HG03571 (cell line): ENCODE data around the gene POLR2A.
"Not testable (repeated sequence)": the region's sequence is repeated elsewhere in the genome, so short reads cannot be mapped to it uniquely, and the experiment has no call there.

Experiments used
- ATAC-seq: cut with Tn5 transposase; IDR thresholded peaks from one replicate; pipeline ENCODE4 v1.9.1; 2021; ENCODE audit not compliant: unreplicated experiment

POLR2A gene

GRCh38 chr17:7478276-7479212 lies 5.6 kb upstream of the POLR2A start:
- no peak for ATAC-seq

GRCh38 chr17:7479213-7480088 lies 4.7 kb upstream of the POLR2A start, which contains the start of gene ZBTB4:
Gene ZBTB4 (minus strand): TSS chr17:7479631. CDS start chr17:7466801, 12,830 bp downstream.
- no peak for ATAC-seq

GRCh38 chr17:7480089-7480384 lies 4.1 kb upstream of the POLR2A start:
- ATAC-seq = no peak

- not testable (repeated sequence) for ATAC-seq
Measured at GRCh38 chr17:7481275-7481674, 2.9 kb upstream of the POLR2A start, which contains the start of gene SLC35G6. Gene SLC35G6 (plus strand): TSS chr17:7481446. CDS start chr17:7481517, 71 bp downstream.

- ATAC-seq = not testable (repeated sequence)
Measured at GRCh38 chr17:7481842-7482741, 2.1 kb upstream of the POLR2A start.

- ATAC-seq = not testable (repeated sequence)
Measured at GRCh38 chr17:7482742-7483088, 1.5 kb upstream of the POLR2A start.

GRCh38 chr17:7483255-7484066 lies 705 bp upstream of the POLR2A start:
- peak; percentile 30 for ATAC-seq

- ATAC-seq = no peak
Measured at GRCh38 chr17:7484919-7485377, 782 bp downstream of the POLR2A start.

- ATAC-seq = no peak
Measured at GRCh38 chr17:7486181-7486580, 2.0 kb downstream of the POLR2A start.

GRCh38 chr17:7490144-7490543 lies 6.0 kb downstream of the POLR2A start:
- no peak for ATAC-seq

- ATAC-seq = no peak
Measured at GRCh38 chr17:7491583-7491982, 7.4 kb downstream of the POLR2A start.

- no peak for ATAC-seq
Measured at GRCh38 chr17:7493941-7494340, 9.8 kb downstream of the POLR2A start.

- ATAC-seq = no peak
Measured at GRCh38 chr17:7495906-7496434, 11.8 kb downstream of the POLR2A start.

GRCh38 chr17:7496470-7497183 lies 12.5 kb downstream of the POLR2A start:
- ATAC-seq = no peak

- ATAC-seq = no peak
Measured at GRCh38 chr17:7497228-7497627, 13.1 kb downstream of the POLR2A start.

- ATAC-seq = no peak
Measured at GRCh38 chr17:7497636-7498035, 13.5 kb downstream of the POLR2A start.

GRCh38 chr17:7499161-7499560 lies 15.0 kb downstream of the POLR2A start:
- ATAC-seq = no peak

GRCh38 chr17:7501729-7502128 lies 17.6 kb downstream of the POLR2A start:
- ATAC-seq = no peak
